ENCODE results near the gene TMEM132A. TPM values are rescaled to one million over a fixed set of nuclear protein-coding genes. Genes with fewer than 3 reads are reported as not detected.

Gene TMEM132A
- total RNA-seq, 3 donors from 2014 or later = 3.9 to 11.8 (median 8.5) TPM

GRCh38 chr11:60951606-60951903 is 27.3 kb downstream of the TMEM132A start:
- DNase-seq (no peak), ATAC-seq (peak; percentile 18)
- Histone ChIP-seq H3K36me3 (ENCODE audit: low read depth) (no peaks in the 10 kb centered on the region), H3K4me3 (peak overlapping the region; percentile 6), H3K9me3 (no peaks in the 10 kb centered on the region), H3K4me1 (ENCODE audit: low read depth) (peaks cover 5% of the 10 kb centered on the region)
- no peak for TF ChIP-seq CTCF (IDR thresholded peaks at IDR 0.05)
- intact Hi-C loops (cut with DNase I, micrococcal nuclease) = no loop called here

GRCh38 chr11:60951904-60952741 is 27.9 kb downstream of the TMEM132A start, which contains the start of gene SLC15A3:
TSS of gene SLC15A3 (minus strand) at chr11:60952176. CDS start at chr11:60951551, 625 bp downstream.
- Histone ChIP-seq H3K4me3 (peak within 1 kb of the TSS; percentile 6), H3K4me1 (ENCODE audit: low read depth) (peaks cover 5% of the 10 kb centered on the region), H3K9me3 (no peaks in the 10 kb centered on the region), H3K36me3 (ENCODE audit: low read depth) (no peaks in the 10 kb centered on the region)
- intact Hi-C loops (cut with DNase I, micrococcal nuclease) = no loop called here
- ATAC-seq (peak; percentile 85), DNase-seq (peak; percentile 53 to 83 (median 61))
- TF ChIP-seq CTCF (IDR thresholded peaks at IDR 0.05) = no peak

DNA sequence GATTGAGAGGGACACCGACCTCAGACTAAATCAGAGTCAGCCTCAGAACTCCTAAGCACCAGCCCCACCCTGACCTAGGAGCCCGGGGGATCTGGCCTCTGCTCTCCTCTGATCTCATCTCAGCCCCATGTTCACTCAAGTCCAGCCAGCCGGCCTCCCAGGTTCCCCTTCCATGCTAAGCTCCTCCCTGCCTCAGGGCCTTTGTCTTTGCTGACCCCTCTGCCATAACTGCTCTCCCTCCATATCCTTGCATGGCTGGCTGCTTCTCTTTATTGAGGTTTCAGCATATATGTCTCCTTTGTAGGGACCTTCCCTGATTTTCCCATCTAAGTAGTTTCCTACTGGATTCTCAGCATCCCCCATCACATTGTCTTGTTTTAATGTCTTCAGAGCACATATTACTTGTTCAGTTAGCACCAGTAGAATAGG is 28.5 kb downstream of the TMEM132A start:
- intact Hi-C loops (cut with DNase I, micrococcal nuclease) = no loop called here

GRCh38 chr11:60953781-60954180 is 29.5 kb downstream of the TMEM132A start:
- peak; percentile 11 for ATAC-seq

More for the DNA sequence above, 28.5 kb downstream of the TMEM132A start:
- H3K4me1 ChIP-seq (ENCODE audit: low read depth) = peaks cover 5% of the 10 kb centered on the region
- H3K9me3 ChIP-seq = no peaks in the 10 kb centered on the region
- no peaks in the 10 kb centered on the region for H3K36me3 ChIP-seq (ENCODE audit: low read depth)
- ATAC-seq = no peak
- no peak overlapping the region for H3K4me3 ChIP-seq
- DNase-seq = no peak
- TF ChIP-seq CTCF (IDR thresholded peaks at IDR 0.05) = no peak

GRCh38 chr11:60954421-60954820 is 30.2 kb downstream of the TMEM132A start:
- intact Hi-C loops (cut with DNase I, micrococcal nuclease) = no loop called here

More at GRCh38 chr11:60953781-60954180, 29.5 kb downstream of the TMEM132A start:
- Histone ChIP-seq H3K9me3 (no peaks in the 10 kb centered on the region), H3K4me3 (no peak overlapping the region), H3K36me3 (ENCODE audit: low read depth) (no peaks in the 10 kb centered on the region), H3K4me1 (ENCODE audit: low read depth) (peaks cover 5% of the 10 kb centered on the region)
- TF ChIP-seq CTCF (IDR thresholded peaks at IDR 0.05) = no peak
- DNase-seq = no peak
- intact Hi-C loops (cut with DNase I, micrococcal nuclease) = no loop called here

More at GRCh38 chr11:60954421-60954820, 30.2 kb downstream of the TMEM132A start:
- no peak overlapping the region for H3K4me3 ChIP-seq
- TF ChIP-seq CTCF (IDR thresholded peaks at IDR 0.05) = no peak
- no peaks in the 10 kb centered on the region for H3K9me3 ChIP-seq
- peaks cover 5% of the 10 kb centered on the region for H3K4me1 ChIP-seq (ENCODE audit: low read depth)
- H3K36me3 ChIP-seq (ENCODE audit: low read depth) = no peaks in the 10 kb centered on the region
- DNase-seq (peak in 1 of 3 donors; percentile 47), ATAC-seq (no peak)
